NOMO-1 treated with dmso at 0.1 percent for 144 hours (cell line): ENCODE measurements around the gene CKS1B.

Experiments
- DNase-seq: peaks from one replicate; lab custom pipeline; 2025; ENCODE audit not compliant: unreplicated experiment; lab: John Stamatoyannopoulos, UW

The CKS1B gene

GRCh38 chr1:154945160-154945961, 29.1 kb upstream of the CKS1B start:
- DNase-seq: no peak

GRCh38 chr1:154945962-154946850, 28.3 kb upstream of the CKS1B start:
- no peak for DNase-seq

- DNase-seq: no peak
Observed at GRCh38 chr1:154948079-154948478, 26.4 kb upstream of the CKS1B start.

GRCh38 chr1:154951901-154952657, 22.4 kb upstream of the CKS1B start:
- DNase-seq: no peak

GRCh38 chr1:154952664-154953063, 21.8 kb upstream of the CKS1B start:
- no peak for DNase-seq

GRCh38 chr1:154953611-154954038, 20.9 kb upstream of the CKS1B start:
- DNase-seq: no peak

- DNase-seq: no peak
Observed at GRCh38 chr1:154954541-154954940, 19.9 kb upstream of the CKS1B start.

- no peak for DNase-seq
Observed at GRCh38 chr1:154955039-154955717, 19.3 kb upstream of the CKS1B start.

- peak; percentile 84 for DNase-seq
Observed at GRCh38 chr1:154955718-154956543, 18.6 kb upstream of the CKS1B start, which contains the start of gene PBXIP1. PBXIP1 (minus strand) TSS chr1:154956099; CDS start chr1:154953721, 2,378 bp downstream.

- no peak for DNase-seq
Observed at GRCh38 chr1:154956544-154956941, 17.9 kb upstream of the CKS1B start.

GRCh38 chr1:154957091-154957657, 17.3 kb upstream of the CKS1B start:
- no peak for DNase-seq

GRCh38 chr1:154958036-154958435, 16.4 kb upstream of the CKS1B start:
- DNase-seq: no peak

GRCh38 chr1:154958681-154959425, 15.6 kb upstream of the CKS1B start:
- DNase-seq: no peak

- no peak for DNase-seq
Observed at GRCh38 chr1:154959426-154959780, 15.1 kb upstream of the CKS1B start.

- DNase-seq: no peak
Observed at GRCh38 chr1:154960446-154961136, 13.9 kb upstream of the CKS1B start.

- DNase-seq: peak; percentile 73
Observed at GRCh38 chr1:154961207-154962155, 13.0 kb upstream of the CKS1B start, which contains the start of gene PYGO2. PYGO2 (minus strand) TSS chr1:154961782; CDS start chr1:154961576, 206 bp downstream.

GRCh38 chr1:154962156-154962749, 12.2 kb upstream of the CKS1B start:
- DNase-seq: no peak
